GM11168 (cell line): ENCODE results near the gene ARHGAP35.
"Not testable (repeated sequence)": the region's sequence is repeated elsewhere in the genome, so short reads cannot be mapped to it uniquely, and the experiment has no call there.

Experiments used
- in situ Hi-C: fragments of 300-500 bp; cut with MboI; formaldehyde crosslinking; loops from one replicate; pipeline ENCODE4 v1.12.0; 2022; ENCODE audit warnings: low sequenced_read_pairs; ENCODE audit not compliant: unreplicated experiment

Gene ARHGAP35

GRCh38 chr19:46866407-46867136 lies 5.8 kb downstream of the ARHGAP35 start:
- in situ Hi-C loops, result loop anchor here (10.0 kb wide), 1 partner anchor 118 kb away; no protein-coding TSS in a partner anchor

- in situ Hi-C loops, result loop anchor here (10.0 kb wide), 1 partner anchor 118 kb away; no protein-coding TSS in a partner anchor
Observed at GRCh38 chr19:46867170-46867569, 6.4 kb downstream of the ARHGAP35 start.

DNA sequence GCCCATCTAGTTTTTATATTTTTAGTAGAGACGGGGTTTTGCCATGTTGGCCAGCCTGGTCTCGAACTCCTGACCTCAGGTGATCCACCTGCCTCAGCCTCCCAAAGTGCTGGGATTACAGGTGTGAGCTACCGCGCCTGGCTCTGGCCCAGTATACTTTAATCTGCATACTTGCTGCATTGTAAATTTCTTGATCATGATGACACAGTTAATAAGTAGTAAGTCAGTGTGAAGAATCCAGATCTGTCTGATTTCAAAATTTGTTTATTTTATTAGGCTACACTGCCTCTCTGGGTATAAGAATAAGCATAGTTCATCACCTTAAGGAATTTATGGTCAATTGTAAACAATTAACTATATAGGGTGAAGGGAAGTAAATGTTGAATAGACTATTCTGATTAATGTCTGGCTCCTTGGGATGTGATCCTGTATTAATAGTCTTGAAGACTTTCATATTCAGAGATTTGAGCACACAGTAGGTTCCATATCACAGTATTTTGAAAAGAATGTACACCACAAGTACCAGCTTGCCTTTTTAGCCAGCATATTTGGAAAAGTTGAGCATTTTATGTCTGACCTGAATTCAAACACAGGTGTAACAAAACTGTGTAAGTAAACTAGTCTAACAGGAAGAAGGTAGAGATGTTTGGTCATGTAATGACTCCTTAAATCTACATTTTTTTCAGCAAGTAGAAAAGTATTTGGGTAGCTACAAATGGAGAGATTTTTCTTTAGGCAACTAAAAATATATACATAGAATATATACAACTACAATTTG lies 7.4 kb downstream of the ARHGAP35 start:
- in situ Hi-C loops, result loop anchor here (10.0 kb wide), 1 partner anchor 117 kb away; no protein-coding TSS in a partner anchor

DNA sequence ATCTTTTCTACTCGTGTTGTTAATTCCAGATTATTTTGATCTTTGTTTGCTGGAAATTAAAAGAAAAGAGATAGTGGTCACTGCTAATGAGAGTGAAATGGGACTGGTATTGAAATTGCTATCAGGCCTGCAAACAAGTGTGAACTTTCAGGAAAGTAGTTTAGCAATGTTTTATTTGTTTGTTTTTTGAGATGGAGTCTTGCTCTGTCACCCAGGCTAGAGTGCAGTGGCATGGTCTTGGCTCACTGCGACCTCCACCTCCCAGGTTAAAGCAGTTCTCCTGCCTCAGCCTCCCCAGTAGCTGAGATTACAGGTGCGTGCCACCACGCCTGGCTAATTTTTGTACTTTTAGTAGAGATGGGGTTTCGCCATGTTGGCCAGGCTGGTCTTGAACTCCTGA lies 10.4 kb downstream of the ARHGAP35 start:
- in situ Hi-C loops, result not testable (repeated sequence)

DNA sequence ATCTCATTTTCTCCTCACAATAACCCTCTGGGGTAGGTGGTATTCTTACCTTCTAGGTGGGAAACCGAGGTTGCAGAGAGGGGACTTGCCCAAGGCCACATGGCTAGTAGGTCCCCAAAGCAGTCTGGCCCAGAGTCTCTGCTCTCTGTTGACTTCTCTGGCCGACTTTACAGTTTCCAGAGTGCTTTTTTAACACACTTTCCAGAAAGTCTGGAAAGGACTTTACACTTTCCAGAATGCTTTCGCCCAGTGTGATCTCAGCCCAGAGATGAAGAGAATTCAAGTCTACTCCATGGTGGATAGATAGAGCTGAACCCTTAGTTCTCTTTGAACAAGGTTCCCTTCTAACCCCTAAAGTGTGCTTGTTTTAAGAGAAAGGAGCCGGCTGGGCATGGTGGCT lies 12.2 kb downstream of the ARHGAP35 start:
- in situ Hi-C loops, result no loop called here

- in situ Hi-C loops, result no loop called here
Observed at GRCh38 chr19:46875234-46875633, 14.4 kb downstream of the ARHGAP35 start.

- in situ Hi-C loops, result no loop called here
Observed at GRCh38 chr19:46875657-46876056, 14.9 kb downstream of the ARHGAP35 start.

GRCh38 chr19:46878613-46879375 lies 18.0 kb downstream of the ARHGAP35 start:
- in situ Hi-C loops, result no loop called here

DNA sequence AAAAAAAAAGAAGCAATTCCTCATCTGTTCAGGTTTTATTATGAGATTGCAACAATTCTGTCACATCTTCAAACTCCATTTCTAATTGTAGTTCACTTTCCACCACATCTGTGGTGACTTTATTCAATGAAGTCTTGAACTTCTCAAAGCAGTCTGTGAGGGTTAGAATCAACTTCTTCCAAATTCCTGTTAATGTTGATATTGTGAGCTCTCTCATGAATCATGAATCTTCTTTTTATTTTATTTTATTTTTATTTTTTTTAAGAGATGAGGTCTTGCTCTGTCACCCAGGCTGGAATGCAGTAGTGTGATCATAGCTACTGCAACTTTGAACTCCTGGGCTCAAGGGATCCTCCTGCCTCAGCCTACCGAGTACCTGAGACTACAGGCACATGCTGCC lies 19.6 kb downstream of the ARHGAP35 start:
- in situ Hi-C loops, result no loop called here

- in situ Hi-C loops, result no loop called here
Observed at GRCh38 chr19:46881092-46881491, 20.3 kb downstream of the ARHGAP35 start.

GRCh38 chr19:46882034-46882433 lies 21.2 kb downstream of the ARHGAP35 start:
- in situ Hi-C loops, result no loop called here

- in situ Hi-C loops, result not testable (repeated sequence)
Observed at GRCh38 chr19:46882751-46883150, 22.0 kb downstream of the ARHGAP35 start.

GRCh38 chr19:46885411-46885810 lies 24.6 kb downstream of the ARHGAP35 start:
- in situ Hi-C loops, result no loop called here

GRCh38 chr19:46886546-46887239 lies 25.9 kb downstream of the ARHGAP35 start:
- in situ Hi-C loops, result no loop called here

GRCh38 chr19:46887240-46887782 lies 26.5 kb downstream of the ARHGAP35 start:
- in situ Hi-C loops, result no loop called here

GRCh38 chr19:46890423-46891170 lies 29.8 kb downstream of the ARHGAP35 start:
- in situ Hi-C loops, result no loop called here

DNA sequence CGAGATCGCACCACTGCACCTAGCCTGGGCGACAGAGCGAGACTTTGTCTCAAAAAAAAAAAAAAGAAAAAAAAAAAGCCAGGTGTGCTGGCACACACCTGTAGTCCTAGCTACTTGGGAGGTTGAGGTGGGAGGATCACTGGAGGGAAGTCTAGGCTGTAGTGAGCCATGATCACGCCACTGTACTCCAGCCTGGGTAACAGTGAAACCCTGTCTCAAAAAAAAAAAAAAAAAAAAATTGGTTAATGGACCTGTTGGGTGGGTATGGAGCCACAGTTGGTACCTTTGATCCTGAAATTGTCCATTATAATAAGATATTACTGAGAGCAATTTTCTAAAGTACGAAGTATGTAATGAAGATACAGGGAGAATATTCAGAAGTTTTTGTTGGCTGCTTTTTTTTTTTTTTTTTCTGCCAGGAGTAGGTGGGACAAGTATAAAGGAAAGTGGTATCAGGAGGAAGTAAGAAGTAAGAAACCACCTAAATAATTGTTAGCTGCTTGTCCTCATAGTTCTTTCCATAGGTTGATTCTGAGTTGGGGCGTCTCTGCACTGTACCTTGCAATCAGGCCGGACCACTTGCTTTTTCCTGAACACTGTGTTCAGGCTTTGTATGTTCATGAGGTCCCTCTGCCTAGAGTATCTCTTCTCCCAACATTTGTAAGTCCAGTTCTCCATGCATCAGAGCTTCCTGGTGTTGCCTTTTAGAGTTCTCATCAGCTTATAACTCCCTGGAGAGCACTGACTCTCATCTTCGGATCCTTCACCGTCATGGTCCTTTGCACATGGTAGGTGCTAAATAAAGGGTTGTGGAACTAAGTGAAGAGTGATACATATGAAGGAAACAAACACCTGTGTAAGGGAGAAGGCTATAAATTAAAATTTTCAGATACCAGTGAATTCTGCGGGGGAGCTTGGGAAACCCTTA lies 31.7 kb downstream of the ARHGAP35 start:
- in situ Hi-C loops, result no loop called here
